Epidermal melanocyte (primary cell): ENCODE measurements around the gene COL8A2.
A peak's percentile ranks its signal among the peaks of the same experiment; 100 is the strongest.

Experiments used
- DNase-seq: peaks from one replicate; pipeline ENCODE4 v3.0.0; 2011; ENCODE audit warnings: low spot score; ENCODE audit not compliant: insufficient read length

The COL8A2 gene

GRCh38 chr1:36157973-36158826 is 33.2 kb upstream of the COL8A2 start:
- no peak for DNase-seq

GRCh38 chr1:36157115-36157903 is 32.3 kb upstream of the COL8A2 start:
- no peak for DNase-seq

GRCh38 chr1:36156329-36157114 is 31.5 kb upstream of the COL8A2 start:
- no peak for DNase-seq

DNA sequence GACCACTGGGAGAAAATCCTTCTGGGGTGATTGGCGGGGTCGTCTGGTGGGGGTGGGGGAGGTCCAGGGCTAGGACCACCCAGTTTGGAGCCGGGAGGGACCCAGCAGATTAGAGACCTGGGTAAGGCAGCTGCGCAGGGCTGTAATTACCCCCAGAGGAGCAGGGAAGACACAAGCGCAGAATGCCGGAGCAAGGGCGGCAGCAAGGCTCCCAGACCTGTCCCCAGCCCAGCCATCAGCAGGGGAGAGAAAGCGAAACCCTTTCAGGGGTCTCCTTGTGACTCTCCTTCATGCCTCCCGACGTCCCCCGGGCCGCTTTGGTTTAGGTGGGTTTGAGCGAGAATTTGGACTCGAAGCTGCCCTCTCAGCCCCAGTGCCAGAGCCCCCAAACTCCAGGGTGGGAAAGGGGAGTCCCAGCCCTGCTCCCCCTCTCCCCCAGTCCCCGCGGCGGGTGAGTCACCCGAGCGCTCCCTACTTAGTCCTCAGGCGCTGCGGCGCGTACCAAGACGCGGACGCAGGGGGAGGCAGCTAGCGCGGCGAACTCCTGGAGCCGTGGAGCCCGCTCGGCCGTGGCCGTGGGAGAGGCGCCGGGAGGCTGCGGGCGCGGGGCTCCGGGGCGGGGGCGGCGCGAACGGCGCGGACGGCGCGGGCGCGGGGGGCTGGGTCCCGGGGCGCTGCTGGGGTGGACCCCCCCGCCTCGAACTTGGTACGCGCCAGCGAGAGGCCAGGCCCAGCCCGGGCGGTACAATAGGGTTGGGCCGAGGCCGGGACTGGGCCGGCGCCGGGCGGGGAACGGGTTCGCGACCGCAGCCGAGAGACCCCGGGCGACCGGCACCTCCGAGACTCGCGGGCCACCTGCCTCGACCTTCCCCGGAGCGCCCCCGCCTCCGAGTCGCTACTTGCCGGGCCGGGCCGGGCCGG is 30.6 kb upstream of the COL8A2 start, which contains the start of gene MAP7D1:
Gene MAP7D1 (plus strand): TSS at position 753 of the 921 bp plus-strand sequence. CDS start 258 bp downstream, outside the sequence.
- DNase-seq = no peak

GRCh38 chr1:36154765-36155407 is 29.9 kb upstream of the COL8A2 start:
- no peak for DNase-seq

DNA sequence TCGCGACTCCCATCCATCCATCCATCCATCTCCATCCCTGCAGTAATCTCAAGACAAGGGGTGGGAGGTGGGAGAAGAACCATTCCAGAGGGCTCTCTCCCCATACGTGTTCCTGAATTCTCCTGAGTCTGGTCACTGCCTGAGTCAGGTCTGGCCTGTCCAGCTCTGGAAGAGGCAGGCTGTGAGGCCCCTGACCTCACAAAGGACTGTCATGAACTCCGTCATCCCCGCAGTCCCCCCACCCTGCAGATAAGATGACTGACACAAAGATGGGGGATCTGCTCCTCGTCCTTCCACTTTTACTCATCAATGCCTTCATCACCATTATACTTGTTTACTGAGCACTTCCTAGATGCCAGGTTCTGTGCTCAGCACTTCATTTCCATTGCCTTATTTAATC is 29.3 kb upstream of the COL8A2 start:
- DNase-seq = no peak

- no peak for DNase-seq
Observed at GRCh38 chr1:36153476-36153875, 28.5 kb upstream of the COL8A2 start.

- no peak for DNase-seq
Observed at GRCh38 chr1:36151845-36152203, 26.8 kb upstream of the COL8A2 start.

DNA sequence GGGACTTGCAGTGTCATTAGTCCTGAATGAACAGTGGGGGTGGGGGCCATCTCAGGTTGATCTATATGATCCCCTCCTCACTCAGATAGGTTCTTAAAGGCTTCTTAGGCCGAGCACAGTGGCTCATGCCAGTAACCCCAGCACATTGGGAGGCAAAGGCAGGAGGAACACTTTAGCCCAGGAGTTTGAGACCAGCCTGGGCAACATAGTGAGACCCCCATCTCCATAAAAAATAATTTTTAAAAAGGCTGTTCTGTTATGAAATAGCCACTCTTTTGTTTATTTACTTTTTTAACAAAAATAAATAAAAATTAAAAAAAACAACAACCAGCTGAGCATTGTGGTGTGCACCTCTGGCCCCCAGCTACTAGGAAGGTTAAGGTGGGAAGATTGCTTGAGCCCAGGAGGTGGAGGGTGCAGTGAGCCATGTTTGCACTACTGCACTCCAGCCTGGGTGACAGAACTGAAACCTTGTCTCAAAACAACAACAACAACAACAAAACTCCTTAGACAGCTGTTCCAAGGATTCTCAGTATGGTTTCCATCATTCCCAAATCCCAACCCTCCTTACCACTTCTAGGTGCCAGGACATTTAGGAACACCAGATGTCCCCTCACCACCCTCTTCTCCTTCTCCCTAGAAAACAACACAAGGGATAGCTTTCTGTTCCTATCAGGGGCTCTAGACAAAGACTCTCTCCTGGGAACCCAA is 26.3 kb upstream of the COL8A2 start:
- DNase-seq = no peak

DNA sequence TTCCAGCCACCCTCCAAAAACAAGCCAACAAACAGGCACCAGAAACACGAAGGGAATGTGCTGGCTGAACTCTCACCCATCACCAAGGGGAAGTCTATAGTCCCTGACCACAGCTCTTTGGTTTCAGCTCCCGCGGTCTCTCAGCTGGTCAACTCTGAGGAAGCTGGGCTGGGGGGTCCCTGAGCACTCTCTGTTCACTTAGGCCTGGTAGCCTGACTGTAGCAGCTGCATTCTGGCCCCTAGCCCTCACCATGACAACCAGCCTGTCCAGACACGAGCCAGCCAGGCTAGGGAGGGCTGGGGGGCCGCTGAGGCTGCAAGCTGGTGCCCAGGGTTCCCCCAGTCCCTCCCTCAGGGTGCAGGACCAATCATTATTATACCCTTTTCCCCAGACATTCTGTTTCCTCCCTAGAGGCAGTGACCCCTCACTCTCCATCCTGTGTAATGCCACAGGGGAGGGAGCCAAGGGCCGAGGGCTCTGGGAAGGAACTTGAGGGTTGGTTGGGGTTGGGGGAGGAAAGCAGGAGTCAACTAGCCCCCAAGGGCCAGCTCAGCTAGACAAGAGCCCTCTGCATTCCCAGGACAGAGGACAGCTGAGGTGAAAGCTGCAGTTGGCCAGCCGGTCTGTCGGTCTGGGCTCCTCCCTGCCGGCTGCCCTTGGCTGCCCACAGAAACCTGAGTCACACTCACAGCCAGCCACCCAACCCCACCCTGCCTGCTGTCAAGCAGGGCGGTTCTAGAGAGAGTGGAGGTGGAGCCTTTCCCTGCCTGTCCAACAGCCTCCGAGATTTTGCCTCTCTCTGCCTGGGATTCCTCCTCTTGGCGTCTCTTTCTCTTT is 25.5 kb upstream of the COL8A2 start:
- peak; percentile 66 for DNase-seq

GRCh38 chr1:36149973-36150295 is 24.9 kb upstream of the COL8A2 start:
- DNase-seq = no peak

GRCh38 chr1:36149237-36149972 is 24.4 kb upstream of the COL8A2 start, which contains the start of gene TRAPPC3:
TSS of gene TRAPPC3 (minus strand) at chr1:36149486. CDS start at chr1:36149378, 108 bp downstream.
- peak; percentile 96 for DNase-seq

DNA sequence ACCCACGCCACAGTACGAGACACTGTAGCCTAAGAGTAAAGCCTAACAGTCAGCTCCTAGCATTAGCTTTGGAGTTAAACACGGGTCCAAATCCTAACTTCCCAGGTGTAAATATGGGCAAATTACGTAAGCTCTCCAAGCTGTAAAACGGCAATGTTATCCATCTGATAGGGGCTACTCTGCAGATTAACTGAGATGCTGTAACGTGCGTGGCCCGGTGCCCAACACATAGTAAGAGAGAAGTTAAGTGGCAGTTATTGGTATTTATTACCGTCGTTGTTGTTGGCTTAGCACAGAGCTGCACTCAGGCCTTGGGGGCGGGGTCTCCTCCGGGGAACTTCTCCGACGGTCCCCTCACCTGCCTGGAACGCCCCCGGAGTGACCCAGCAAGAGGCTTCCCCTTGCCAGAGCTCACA is 23.8 kb upstream of the COL8A2 start:
- DNase-seq = peak; percentile 13

GRCh38 chr1:36144413-36144812 is 19.4 kb upstream of the COL8A2 start:
- no peak for DNase-seq

- DNase-seq = no peak
Observed at GRCh38 chr1:36143424-36143823, 18.4 kb upstream of the COL8A2 start.

GRCh38 chr1:36142121-36142520 is 17.1 kb upstream of the COL8A2 start:
- DNase-seq = peak; percentile 63

DNA sequence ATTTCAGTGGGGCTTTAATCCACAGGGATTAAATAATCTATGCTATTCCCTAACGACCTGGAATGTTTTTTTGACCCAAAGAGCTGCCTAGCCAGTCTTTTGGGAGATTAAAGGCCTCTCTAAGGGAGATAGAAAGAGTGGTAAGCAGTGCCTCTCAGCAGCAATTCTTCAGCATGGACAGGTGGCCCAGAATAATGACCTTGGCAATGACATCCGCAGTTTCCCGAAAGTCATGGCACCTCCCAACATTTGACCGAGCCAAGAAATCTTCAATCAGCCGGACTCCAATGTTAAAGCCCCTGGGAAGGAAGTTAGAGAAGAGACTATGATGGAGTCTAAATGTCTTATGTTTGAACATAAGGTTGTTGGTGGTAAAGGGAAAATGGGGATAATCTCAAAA is 14.5 kb upstream of the COL8A2 start:
- no peak for DNase-seq

DNA sequence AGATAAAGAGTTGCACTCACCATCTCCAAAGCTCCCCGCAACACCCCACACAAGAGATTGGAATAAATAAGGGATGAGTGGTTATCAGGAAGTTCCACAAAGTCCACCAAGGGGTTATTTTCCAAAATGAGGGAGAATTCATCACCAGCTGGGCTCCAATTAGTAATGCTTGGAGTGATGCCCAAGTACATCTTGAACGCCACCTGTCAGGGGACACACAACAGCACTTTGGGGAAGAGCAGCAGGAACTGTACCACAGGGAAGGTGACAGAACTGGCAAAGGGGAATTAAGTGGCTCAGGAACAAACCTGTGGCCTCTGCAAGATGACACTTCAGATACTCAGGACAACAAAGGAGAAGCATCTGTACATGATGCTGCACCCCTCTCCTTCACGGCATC is 12.8 kb upstream of the COL8A2 start:
- DNase-seq = peak; percentile 8
